H9 (cell line): ENCODE measurements around the gene TRAP1. TPM values are rescaled to one million over a fixed set of nuclear protein-coding genes. Genes with fewer than 3 reads are reported as not detected.

Source experiments
- DNase-seq: peaks from one replicate; pipeline ENCODE4 v3.0.0-alpha.2; 2017
- H2AFZ ChIP-seq: one replicate; pipeline ENCODE4 v1.6.1; 2013; ENCODE audit warnings: mild to moderate bottlenecking, low read length, control low read depth, moderate library complexity
- H2AK5ac ChIP-seq: 2 replicates; pipeline ENCODE4 v1.6.1; 2013; ENCODE audit warnings: low read length, control low read depth, mixed read lengths; ENCODE audit not compliant: insufficient read length
- H2BK120ac ChIP-seq: one replicate; pipeline ENCODE4 v1.6.1; 2013; ENCODE audit warnings: low read depth, mild to moderate bottlenecking, low read length, control low read depth, inconsistent platforms; ENCODE audit not compliant: poor library complexity, severe bottlenecking
- H2BK12ac ChIP-seq: 2 replicates; pipeline ENCODE4 v1.6.1; 2013; ENCODE audit warnings: low read length, control low read depth, mixed read lengths, low read depth; ENCODE audit not compliant: insufficient read length
- H2BK15ac ChIP-seq: 2 replicates; pipeline ENCODE4 v1.6.1; 2013; ENCODE audit warnings: low read depth, low read length, control low read depth
- H2BK20ac ChIP-seq: one replicate; pipeline ENCODE4 v1.6.1; 2013; ENCODE audit warnings: low read depth, mild to moderate bottlenecking, low read length, control low read depth, inconsistent platforms; ENCODE audit not compliant: poor library complexity, severe bottlenecking
- H2BK5ac ChIP-seq: 2 replicates; pipeline ENCODE4 v1.6.1; 2013; ENCODE audit warnings: low read length, control low read depth, mixed read lengths; ENCODE audit not compliant: insufficient read length
- H3K14ac ChIP-seq: 2 replicates; pipeline ENCODE4 v1.6.1; 2013; ENCODE audit warnings: low read length, control low read depth; ENCODE audit not compliant: insufficient read depth
- H3K18ac ChIP-seq: 2 replicates; pipeline ENCODE4 v1.6.1; 2013; ENCODE audit warnings: low read depth, mild to moderate bottlenecking, mixed read lengths, low read length, control low read depth; ENCODE audit not compliant: insufficient read length
- H3K23ac ChIP-seq: 2 replicates; pipeline ENCODE4 v1.6.1; 2013; ENCODE audit warnings: low read length, control low read depth, mixed read lengths, low read depth; ENCODE audit not compliant: insufficient read length
- H3K23me2 ChIP-seq: 2 replicates; pipeline ENCODE4 v1.6.1; 2013; ENCODE audit warnings: low read depth, mild to moderate bottlenecking, mixed read lengths, low read length, control low read depth; ENCODE audit not compliant: insufficient read length, poor library complexity, severe bottlenecking
- H3K27ac ChIP-seq: 2 replicates; pipeline ENCODE4 v1.5.1; 2013; ENCODE audit warnings: low read length, control low read depth, mixed read lengths, low read depth; ENCODE audit not compliant: insufficient read length
- H3K27me3 ChIP-seq: 2 replicates; pipeline ENCODE4 v1.6.1; 2013; ENCODE audit warnings: low read length, control low read depth, inconsistent platforms; ENCODE audit not compliant: insufficient read depth
- H3K4ac ChIP-seq: 2 replicates; pipeline ENCODE4 v1.6.1; 2013; ENCODE audit warnings: low read depth, mild to moderate bottlenecking, control low read depth, inconsistent platforms, low read length, moderate library complexity
- H3K4me1 ChIP-seq: 2 replicates; pipeline ENCODE4 v1.6.1; 2013; ENCODE audit warnings: low read length, control low read depth, inconsistent platforms; ENCODE audit not compliant: insufficient read depth
- H3K4me2 ChIP-seq: 2 replicates; pipeline ENCODE4 v1.6.1; 2013; ENCODE audit warnings: low read length, control low read depth, mixed read lengths; ENCODE audit not compliant: insufficient read length, insufficient read depth
- H3K56ac ChIP-seq: 2 replicates; pipeline ENCODE4 v1.6.1; 2013; ENCODE audit warnings: low read depth, mild to moderate bottlenecking, mixed read lengths, low read length, control low read depth; ENCODE audit not compliant: insufficient read length
- H3K79me1 ChIP-seq: 2 replicates; pipeline ENCODE4 v1.6.1; 2013; ENCODE audit warnings: low read depth, mild to moderate bottlenecking, moderate library complexity, low read length, control low read depth, inconsistent platforms; ENCODE audit not compliant: insufficient read depth, poor library complexity, severe bottlenecking
- H3K79me2 ChIP-seq: 2 replicates; pipeline ENCODE4 v1.6.1; 2013; ENCODE audit warnings: low read length, control low read depth, inconsistent platforms; ENCODE audit not compliant: insufficient read depth
- H3K9ac ChIP-seq: 2 replicates; pipeline ENCODE4 v1.6.1; 2013; ENCODE audit warnings: low read length, control low read depth, mixed read lengths; ENCODE audit not compliant: insufficient read length; ENCODE audit errors: extremely low read depth
- H3K9me3 ChIP-seq: one replicate; pipeline ENCODE4 v1.6.1; 2013; ENCODE audit warnings: low read depth, low read length, inconsistent platforms; ENCODE audit not compliant: control insufficient read depth
- H3T11ph ChIP-seq: one replicate; pipeline ENCODE4 v1.6.1; 2013; ENCODE audit warnings: mild to moderate bottlenecking, low read length, control low read depth, inconsistent platforms
- H4K20me1 ChIP-seq: one replicate; pipeline ENCODE4 v1.6.1; 2013; ENCODE audit not compliant: control insufficient read depth, insufficient read length, insufficient read depth
- H4K5ac ChIP-seq: 2 replicates; pipeline ENCODE4 v1.6.1; 2013; ENCODE audit warnings: low read depth, mild to moderate bottlenecking, mixed read lengths, low read length, control low read depth; ENCODE audit not compliant: insufficient read length
- H4K8ac ChIP-seq: replicated peaks from 2 replicates; pipeline ENCODE4 v1.6.1; 2013; ENCODE audit warnings: low read length, control low read depth, mixed read lengths, low read depth; ENCODE audit not compliant: insufficient read length
- H4K91ac ChIP-seq: 2 replicates; pipeline ENCODE4 v1.6.1; 2013; ENCODE audit warnings: low read depth, mild to moderate bottlenecking, moderate library complexity, mixed read lengths, low read length, control low read depth; ENCODE audit not compliant: insufficient read length
- H3K27ac Mint-ChIP-seq, 3 experiments: 2 replicates in 2 of 3; 3 replicates in 1 of 3; pipeline ENCODE4 v1.8.0; 2020 to 2021; ENCODE audit warnings: mixed read lengths in 3 of 3, mild to moderate bottlenecking in 1 of 3, moderate library complexity in 1 of 3
- H3K27me3 Mint-ChIP-seq: 2 replicates; pipeline ENCODE4 v1.8.0; 2021; ENCODE audit warnings: low read depth, mild to moderate bottlenecking, moderate library complexity, mixed read lengths
- H3K36me3 Mint-ChIP-seq, 3 experiments: 2 replicates in 2 of 3; 3 replicates in 1 of 3; pipeline ENCODE4 v1.8.0; 2020 to 2021; ENCODE audit warnings: low read depth in 3 of 3, mixed read lengths in 3 of 3; ENCODE audit not compliant: insufficient read depth in 1 of 3
- H3K4me1 Mint-ChIP-seq, 2 experiments: 2 replicates each; pipeline ENCODE4 v1.8.0; 2020; ENCODE audit warnings: mixed read lengths in 2 of 2
- H3K4me3 Mint-ChIP-seq, 2 experiments: 2 replicates in 1 of 2; 3 replicates in 1 of 2; pipeline ENCODE4 v1.8.0; 2020 to 2021; ENCODE audit warnings: mild to moderate bottlenecking in 2 of 2, mixed read lengths in 2 of 2, moderate library complexity in 1 of 2
- H3K9me3 Mint-ChIP-seq, 2 experiments: 2 replicates in 1 of 2; 3 replicates in 1 of 2; pipeline ENCODE4 v1.8.0; 2020; ENCODE audit warnings: mild to moderate bottlenecking in 2 of 2, mixed read lengths in 2 of 2, moderate library complexity in 1 of 2
- CTCF ChIP-seq: fragments of 200-600 bp; sonication (generic); conservative IDR thresholded peaks from 3 replicates; pipeline ENCODE4 v1.8.0; 2021; ENCODE audit warnings: antibody characterized with exemption, mild to moderate bottlenecking
- WGBS: extraction: QIAGEN DNeasy Blood & Tissue Kit; methylation state at CpG from one replicate; pipeline ENCODE4 v1.1.7; 2013; ENCODE audit warnings: missing lambda C conversion rate, low lambda C conversion rate, mixed read lengths; ENCODE audit not compliant: insufficient read length; ENCODE audit errors: extremely low coverage; 5-methylcytosine and 5-hydroxymethylcytosine counted together
- long read RNA-seq: library from polyadenylated mRNA; unstranded; transcript quantifications from one replicate; pipeline ENCODE4 v2.0.0, GENCODE V29; 2020
- total RNA-seq: library from RNA; stranded (reverse); gene quantifications from 2 replicates; pipeline ENCODE4 v1.2.1, GENCODE V29; 2021

The TRAP1 gene
- total RNA-seq = 211 and 242 TPM in 2 replicates
- long read RNA-seq, transcript TRAP1-212 (13 exons, 2,309 nt) = minor isoform, 8 of 2,849 reads
- long read RNA-seq, transcript TRAP1-202 (17 exons, 2,052 nt) = minor isoform, 5 of 2,849 reads
- long read RNA-seq, transcript TRAP1-201 (18 exons, 2,296 nt) = major isoform, 2,704 of 2,849 reads
- long read RNA-seq, partial matches to known transcripts = 27 of 2,849 reads
- long read RNA-seq, other reads (novel, unspliced or antisense) = 104 of 2,849 reads

GRCh38 chr16:3717235-3718018 lies at the start of gene TRAP1:
TRAP1 (minus strand) TSS chr16:3717524; CDS start chr16:3717508, 16 bp downstream.
- Histone ChIP-seq H3K9me3 (no peaks in the 10 kb centered on the region), H4K91ac (no peak within 1 kb of the TSS), H3K79me1 (peaks cover 2% of the 10 kb centered on the region), H2BK20ac (no peak within 1 kb of the TSS), H3K27me3 (no peaks in the 10 kb centered on the region), H2BK15ac (no peak within 1 kb of the TSS), H2BK5ac (no peak within 1 kb of the TSS), H4K20me1 (no peaks in the 10 kb centered on the region), H3K79me2 (peaks cover 15% of the 10 kb centered on the region; the same call in 1 of the 2 replicates), H3K27ac (no peak within 1 kb of the TSS), H2AK5ac (no peak within 1 kb of the TSS), H3K9ac (peak within 1 kb of the TSS; percentile 88), H3K56ac (peak within 1 kb of the TSS; percentile 35), H2BK12ac (no peak within 1 kb of the TSS), H2BK120ac (no peak within 1 kb of the TSS), H3K4me2 (peak within 1 kb of the TSS; percentile 98), H2AFZ (peak within 1 kb of the TSS; percentile 46), H3K14ac (peak within 1 kb of the TSS; percentile 94), H3K18ac (peak within 1 kb of the TSS; percentile 89), H3K23ac (no peak within 1 kb of the TSS), H3T11ph (no peak within 1 kb of the TSS), H3K4me1 (no peaks in the 10 kb centered on the region; the same call in 1 of the 2 replicates), H4K5ac (peak within 1 kb of the TSS; percentile 98), H4K8ac (peak within 1 kb of the TSS; percentile 86), H3K4ac (peak within 1 kb of the TSS; percentile 65; the same call in 1 of the 2 replicates), H3K23me2 (peaks cover 8% of the 10 kb centered on the region)
- H3K9me3 Mint-ChIP-seq = no peaks in the 10 kb centered on the region; a peak in 1 of 5 replicates
- DNase-seq = peak; percentile 71
- H3K27ac Mint-ChIP-seq = peak within 1 kb of the TSS in 2 of 3 experiments; percentile 92 to 96; a peak in 4 of 7 replicates
- H3K4me3 Mint-ChIP-seq = peak within 1 kb of the TSS; percentile 94 to 97
- no CpG with 5 or more reads among the region's 95 CpGs for WGBS
- H3K27me3 Mint-ChIP-seq = no peaks in the 10 kb centered on the region; the same call in none of the 2 replicates
- H3K4me1 Mint-ChIP-seq = peaks cover 29 to 32% of the 10 kb centered on the region in 2 experiments
- H3K36me3 Mint-ChIP-seq = peaks cover 5 to 26% (median 19%) of the 10 kb centered on the region in 3 experiments; a peak in 6 of 7 replicates
- no peak for TF ChIP-seq CTCF
